HEK293T (cell line): ENCODE data around the gene DNAJC11.

ENCODE experiments used
- CTCF ChIA-PET: fragments of 350-600 bp; formaldehyde crosslinking; extraction: SDS; loops from one replicate; lab custom pipeline; 2021; ENCODE audit warnings: antibody characterized with exemption, inconsistent platforms; lab: Yijun Ruan, JAX
- POLR2A ChIA-PET: fragments of 350-600 bp; formaldehyde crosslinking; extraction: SDS; loops from one replicate; lab custom pipeline; 2020; ENCODE audit warnings: antibody characterized with exemption, inconsistent platforms; lab: Yijun Ruan, JAX
- DNase-seq: peaks from one replicate; pipeline ENCODE4 v3.0.0; 2012; ENCODE audit warnings: mixed read lengths; ENCODE audit errors: extremely low spot score
- ARNT ChIP-seq: fragments of 450-650 bp; IDR thresholded peaks from 2 replicates; pipeline ENCODE4 v1.6.1; 2017; ENCODE audit warnings: mild to moderate bottlenecking
- BHLHE40 ChIP-seq: fragments of 450-650 bp; IDR thresholded peaks from 2 replicates; pipeline ENCODE4 v1.6.1; 2016; ENCODE audit warnings: mild to moderate bottlenecking, moderate library complexity, borderline replicate concordance
- CTBP1 ChIP-seq: fragments of 450-650 bp; IDR thresholded peaks from 2 replicates; pipeline ENCODE4 v1.6.1; 2016; ENCODE audit warnings: borderline replicate concordance
- ELF4 ChIP-seq: fragments of 450-650 bp; IDR thresholded peaks from 2 replicates; pipeline ENCODE4 v1.6.1; 2017; ENCODE audit warnings: antibody characterized with exemption
- FOXA1 ChIP-seq: fragments of 450-650 bp; IDR thresholded peaks from 2 replicates; pipeline ENCODE4 v1.6.1; 2016; ENCODE audit warnings: mild to moderate bottlenecking
- FOXK2 ChIP-seq: fragments of 450-650 bp; IDR thresholded peaks from 2 replicates; pipeline ENCODE4 v1.6.1; 2016; ENCODE audit warnings: mild to moderate bottlenecking
- FOXM1 ChIP-seq: fragments of 450-650 bp; IDR thresholded peaks from 2 replicates; pipeline ENCODE4 v1.6.1; 2017; ENCODE audit warnings: mild to moderate bottlenecking, borderline replicate concordance
- HDGF ChIP-seq: fragments of 450-650 bp; IDR thresholded peaks from 2 replicates; pipeline ENCODE4 v1.6.1; 2017; ENCODE audit warnings: antibody characterized with exemption, borderline replicate concordance
- L3MBTL2 ChIP-seq: fragments of 450-650 bp; conservative IDR thresholded peaks from 2 replicates; pipeline ENCODE4 v1.6.1; 2016; ENCODE audit warnings: mild to moderate bottlenecking
- LEF1 ChIP-seq: fragments of 450-650 bp; IDR thresholded peaks from 2 replicates; pipeline ENCODE4 v1.6.1; 2017; ENCODE audit warnings: mild to moderate bottlenecking, borderline replicate concordance
- NFRKB ChIP-seq: fragments of 450-650 bp; IDR thresholded peaks from 2 replicates; pipeline ENCODE4 v1.6.1; 2016; ENCODE audit warnings: mild to moderate bottlenecking, moderate library complexity
- PKNOX1 ChIP-seq: fragments of 450-650 bp; IDR thresholded peaks from 2 replicates; pipeline ENCODE4 v1.6.1; 2016
- SP1 ChIP-seq: fragments of 450-650 bp; IDR thresholded peaks from 2 replicates; pipeline ENCODE4 v1.6.1; 2017
- SUZ12 ChIP-seq: fragments of 450-650 bp; IDR thresholded peaks from 2 replicates; pipeline ENCODE4 v1.6.1; 2016; ENCODE audit warnings: mild to moderate bottlenecking
- TARDBP ChIP-seq: fragments of 450-650 bp; IDR thresholded peaks from 2 replicates; pipeline ENCODE4 v1.6.1; 2016
- ZNF384 ChIP-seq: fragments of 450-650 bp; IDR thresholded peaks from 2 replicates; pipeline ENCODE4 v1.6.1; 2016

Gene DNAJC11

GRCh38 chr1:6588128-6588892, 113.3 kb downstream of the DNAJC11 start:
- TF ChIP-seq FOXK2 (no peak), ELF4 (no peak), NFRKB (no peak), ZNF384 (no peak), BHLHE40 (no peak), HDGF (no peak), FOXA1 (no peak), TARDBP (no peak), ARNT (no peak), FOXM1 (no peak)
- DNase-seq = no peak
- ChIA-PET CTCF (no interaction called here), POLR2A (interaction anchor here (1.5 to 2.4 kb wide), 3 partner anchors 9 to 15 kb away, joined by 4 to 12 read pairs (median 11); partner anchors contain the start of genes KLHL21 and ZBTB48)

- ChIA-PET POLR2A (interaction anchor here (1.5 to 2.4 kb wide), 3 partner anchors 8 to 16 kb away, joined by 4 to 12 read pairs (median 11); partner anchors contain the start of genes KLHL21 and ZBTB48), CTCF (no interaction called here)
- TF ChIP-seq SP1 (no peak), ARNT (no peak)
- no peak for DNase-seq
These were observed 114.2 kb downstream of the DNAJC11 start for GRCh38 chr1:6587261-6588005.

GRCh38 chr1:6586404-6586816, 115.2 kb downstream of the DNAJC11 start:
- DNase-seq = no peak
- POLR2A ChIA-PET = interaction anchor here (2.1 kb wide), 1 partner anchor 17 kb away, joined by 11 read pairs; the partner anchor contains the start of gene KLHL21
- no peak for TF ChIP-seq LEF1
- no peak for TF ChIP-seq NFRKB
- TF ChIP-seq FOXM1 = no peak
- TF ChIP-seq FOXA1 = no peak
- TF ChIP-seq ZNF384 = no peak
- TF ChIP-seq L3MBTL2 = no peak
- no peak for TF ChIP-seq ARNT
- TF ChIP-seq ELF4 = no peak
- no peak for TF ChIP-seq HDGF
- TF ChIP-seq BHLHE40 = no peak
- CTCF ChIA-PET = no interaction called here

GRCh38 chr1:6585841-6586240, 115.8 kb downstream of the DNAJC11 start:
- ChIA-PET POLR2A (no interaction called here), CTCF (no interaction called here)
- DNase-seq = no peak
- TF ChIP-seq NFRKB = no peak
- TF ChIP-seq ARNT = no peak
- no peak for TF ChIP-seq L3MBTL2
- no peak for TF ChIP-seq FOXM1
- TF ChIP-seq ELF4 = no peak
- TF ChIP-seq PKNOX1 = no peak
- no peak for TF ChIP-seq LEF1
- TF ChIP-seq HDGF = no peak
- TF ChIP-seq TARDBP = no peak
- no peak for TF ChIP-seq BHLHE40
- no peak for TF ChIP-seq FOXK2
- TF ChIP-seq CTBP1 = no peak

GRCh38 chr1:6585081-6585722, 116.4 kb downstream of the DNAJC11 start:
- no peak for DNase-seq
- ChIA-PET CTCF (interaction anchor here (0.7 kb wide), 1 partner anchor 18 kb away, joined by 3 read pairs; no protein-coding TSS in a partner anchor), POLR2A (interaction anchor here (0.6 kb wide), 1 partner anchor 56 kb away, joined by 3 read pairs; no protein-coding TSS in a partner anchor)
- TF ChIP-seq FOXM1 (no peak), ARNT (no peak), NFRKB (no peak), L3MBTL2 (no peak), FOXK2 (no peak), SUZ12 (no peak), TARDBP (no peak), CTBP1 (no peak), PKNOX1 (no peak), FOXA1 (no peak), ZNF384 (no peak), ELF4 (no peak), SP1 (no peak), BHLHE40 (no peak), HDGF (no peak), LEF1 (no peak)
